LoVo (cell line): ENCODE results near the gene LARGE1.

Experiments used
- DNase-seq: peaks from one replicate; pipeline ENCODE4 v3.0.0-alpha.2; 2016; ENCODE audit warnings: low spot score

LARGE1 gene

GRCh38 chr22:33720166-33720878, 200.0 kb downstream of the LARGE1 start:
- DNase-seq, result no peak

- no peak for DNase-seq
Observed at GRCh38 chr22:33717694-33718396, 202.4 kb downstream of the LARGE1 start.

- DNase-seq, result no peak
Observed at GRCh38 chr22:33715237-33715985, 204.9 kb downstream of the LARGE1 start.

GRCh38 chr22:33710326-33710725, 209.9 kb downstream of the LARGE1 start:
- DNase-seq, result no peak

GRCh38 chr22:33707581-33707980, 212.7 kb downstream of the LARGE1 start:
- DNase-seq, result no peak

- DNase-seq, result no peak
Observed at GRCh38 chr22:33706100-33706499, 214.2 kb downstream of the LARGE1 start.

GRCh38 chr22:33699176-33699575, 221.1 kb downstream of the LARGE1 start:
- DNase-seq, result no peak

GRCh38 chr22:33697640-33698039, 222.6 kb downstream of the LARGE1 start:
- no peak for DNase-seq

GRCh38 chr22:33691057-33691630, 229.1 kb downstream of the LARGE1 start:
- no peak for DNase-seq

GRCh38 chr22:33688903-33689302, 231.4 kb downstream of the LARGE1 start:
- DNase-seq, result no peak

- DNase-seq, result no peak
Observed at GRCh38 chr22:33687464-33687863, 232.8 kb downstream of the LARGE1 start.

GRCh38 chr22:33684087-33684486, 236.2 kb downstream of the LARGE1 start:
- DNase-seq, result no peak

GRCh38 chr22:33682927-33683326, 237.3 kb downstream of the LARGE1 start:
- no peak for DNase-seq

GRCh38 chr22:33680632-33681031, 239.6 kb downstream of the LARGE1 start:
- DNase-seq, result no peak

GRCh38 chr22:33678523-33678922, 241.8 kb downstream of the LARGE1 start:
- DNase-seq, result no peak

GRCh38 chr22:33677536-33677935, 242.7 kb downstream of the LARGE1 start:
- no peak for DNase-seq

- no peak for DNase-seq
Observed at GRCh38 chr22:33674357-33674756, 245.9 kb downstream of the LARGE1 start.

- DNase-seq, result no peak
Observed at GRCh38 chr22:33669746-33670145, 250.5 kb downstream of the LARGE1 start.

GRCh38 chr22:33666961-33667619, 253.2 kb downstream of the LARGE1 start:
- DNase-seq, result no peak

- no peak for DNase-seq
Observed at GRCh38 chr22:33666279-33666960, 253.9 kb downstream of the LARGE1 start.

GRCh38 chr22:33659448-33659847, 260.8 kb downstream of the LARGE1 start:
- DNase-seq, result no peak
